GM12892 (cell line): ENCODE data around the gene VMP1.

Experiments used
- POLR2AphosphoS5 ChIP-seq: IDR thresholded peaks from 2 replicates; pipeline ENCODE4 v1.6.1; 2011; ENCODE audit warnings: low read depth, low read length, control low read depth
- TAF1 ChIP-seq: IDR thresholded peaks from 2 replicates; pipeline ENCODE4 v1.6.1; 2011; ENCODE audit warnings: low read depth, mild to moderate bottlenecking, control low read depth, low read length, borderline replicate concordance

DNA sequence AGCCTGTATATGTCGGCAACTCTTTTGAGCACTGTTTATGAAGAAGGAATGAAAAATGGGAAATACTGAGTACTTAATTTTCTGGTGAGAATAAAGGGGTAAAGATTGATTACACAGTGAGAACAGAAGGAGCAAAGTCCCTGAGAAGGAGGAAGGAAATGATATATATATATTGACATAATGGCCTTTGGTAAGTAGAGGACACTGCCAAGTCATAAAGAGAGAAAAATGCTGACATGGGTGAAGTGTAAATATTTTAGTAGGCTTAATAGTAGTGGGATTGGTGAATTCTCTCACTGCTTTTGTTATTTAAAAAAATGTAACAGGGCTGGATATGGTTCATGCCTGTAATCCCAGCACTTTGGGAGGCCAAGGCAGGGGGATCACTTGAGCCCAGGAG lies 16.2 kb downstream of the VMP1 start:
- TF ChIP-seq TAF1, result no peak
- no peak for TF ChIP-seq POLR2AphosphoS5
